M059J (cell line): ENCODE data around the gene FAM241B. TPM values are rescaled to one million over a fixed set of nuclear protein-coding genes. Genes with fewer than 3 reads are reported as not detected.
A peak's percentile ranks its signal among the peaks of the same experiment; 100 is the strongest.

Experiments
- DNase-seq: peaks from one replicate; pipeline ENCODE4 v3.0.0-alpha.2; 2012; ENCODE audit warnings: low read depth
- total RNA-seq: library from RNA; depleted of rRNA; stranded (reverse); fragments of >200 nt; shearing (Covaris generic); gene quantifications from 2 replicates; pipeline ENCODE4 v1.2.3, GENCODE V29; 2014; rRNA removed

The FAM241B gene
- total RNA-seq: 1.9 and 2.8 TPM in 2 replicates

GRCh38 chr10:69629897-69630650 is at the start of gene FAM241B:
Gene FAM241B, plus strand, starts transcription at chr10:69630247. Its CDS starts 1,497 bp downstream, at chr10:69631744.
- DNase-seq: peak; percentile 63

- no peak for DNase-seq
These were observed 49.6 kb upstream of the FAM241B start for GRCh38 chr10:69580435-69580834.

- DNase-seq: no peak
These were observed 46.9 kb upstream of the FAM241B start for GRCh38 chr10:69583106-69583505.

GRCh38 chr10:69584624-69585023 is 45.4 kb upstream of the FAM241B start:
- DNase-seq: no peak

GRCh38 chr10:69588358-69588757 is 41.7 kb upstream of the FAM241B start:
- DNase-seq: no peak

GRCh38 chr10:69600761-69601330 is 29.2 kb upstream of the FAM241B start:
- no peak for DNase-seq

- DNase-seq: no peak
These were observed 21.0 kb upstream of the FAM241B start for GRCh38 chr10:69609077-69609476.

GRCh38 chr10:69612760-69613159 is 17.3 kb upstream of the FAM241B start:
- no peak for DNase-seq

GRCh38 chr10:69614130-69614529 is 15.9 kb upstream of the FAM241B start:
- DNase-seq: no peak

- DNase-seq: no peak
These were observed 13.7 kb upstream of the FAM241B start for GRCh38 chr10:69616358-69616757.

- no peak for DNase-seq
These were observed 11.3 kb upstream of the FAM241B start for GRCh38 chr10:69618746-69619145.

- DNase-seq: no peak
These were observed 10.4 kb upstream of the FAM241B start for GRCh38 chr10:69619626-69620025.

- no peak for DNase-seq
These were observed 9.4 kb upstream of the FAM241B start for GRCh38 chr10:69620625-69621024.

GRCh38 chr10:69624245-69624786 is 5.7 kb upstream of the FAM241B start:
- DNase-seq: no peak

GRCh38 chr10:69626826-69627225 is 3.2 kb upstream of the FAM241B start:
- DNase-seq: no peak

GRCh38 chr10:69628891-69629290 is 1.2 kb upstream of the FAM241B start:
- no peak for DNase-seq

- DNase-seq: no peak
These were observed 539 bp upstream of the FAM241B start for GRCh38 chr10:69629519-69629896.

GRCh38 chr10:69630651-69631400 is 779 bp downstream of the FAM241B start:
- no peak for DNase-seq

GRCh38 chr10:69631566-69631965 is 1.5 kb downstream of the FAM241B start:
- no peak for DNase-seq

GRCh38 chr10:69632516-69633199 is 2.6 kb downstream of the FAM241B start:
- no peak for DNase-seq

- DNase-seq: no peak
These were observed 3.9 kb downstream of the FAM241B start for GRCh38 chr10:69633673-69634635.
